ENCODE data around the gene ICE1.
"Not testable (repeated sequence)": the region's sequence is repeated elsewhere in the genome, so short reads cannot be mapped to it uniquely, and the experiment has no call there.

The ICE1 gene

DNA sequence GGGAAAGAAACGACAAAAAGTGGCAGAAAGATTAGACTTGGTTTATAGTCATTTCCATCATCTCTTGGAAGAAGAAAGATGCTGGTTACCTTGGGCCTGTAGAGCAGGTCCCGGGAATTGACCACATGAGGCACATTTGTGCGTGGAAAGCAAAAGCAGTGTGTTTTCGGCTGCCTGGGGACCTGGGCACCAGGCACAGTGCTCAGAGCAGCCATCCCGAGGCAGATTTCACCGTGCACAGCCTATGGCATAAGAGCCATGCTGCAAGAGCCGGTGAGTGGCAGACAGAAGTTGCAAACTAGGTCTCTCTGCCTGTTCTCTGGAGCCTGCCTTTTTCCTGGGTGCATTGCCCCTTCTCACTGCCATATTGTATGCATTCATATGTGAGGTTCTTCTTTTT, 77.0 kb downstream of the ICE1 start:
- H3K4me3 ChIP-seq (ENCODE audit: low read length): no peak overlapping the region
- DNase-seq (ENCODE audit: low read depth): no peak
- TF ChIP-seq, protein P1, sequence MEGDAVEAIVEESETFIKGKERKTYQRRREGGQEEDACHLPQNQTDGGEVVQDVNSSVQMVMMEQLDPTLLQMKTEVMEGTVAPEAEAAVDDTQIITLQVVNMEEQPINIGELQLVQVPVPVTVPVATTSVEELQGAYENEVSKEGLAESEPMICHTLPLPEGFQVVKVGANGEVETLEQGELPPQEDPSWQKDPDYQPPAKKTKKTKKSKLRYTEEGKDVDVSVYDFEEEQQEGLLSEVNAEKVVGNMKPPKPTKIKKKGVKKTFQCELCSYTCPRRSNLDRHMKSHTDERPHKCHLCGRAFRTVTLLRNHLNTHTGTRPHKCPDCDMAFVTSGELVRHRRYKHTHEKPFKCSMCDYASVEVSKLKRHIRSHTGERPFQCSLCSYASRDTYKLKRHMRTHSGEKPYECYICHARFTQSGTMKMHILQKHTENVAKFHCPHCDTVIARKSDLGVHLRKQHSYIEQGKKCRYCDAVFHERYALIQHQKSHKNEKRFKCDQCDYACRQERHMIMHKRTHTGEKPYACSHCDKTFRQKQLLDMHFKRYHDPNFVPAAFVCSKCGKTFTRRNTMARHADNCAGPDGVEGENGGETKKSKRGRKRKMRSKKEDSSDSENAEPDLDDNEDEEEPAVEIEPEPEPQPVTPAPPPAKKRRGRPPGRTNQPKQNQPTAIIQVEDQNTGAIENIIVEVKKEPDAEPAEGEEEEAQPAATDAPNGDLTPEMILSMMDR (IDR thresholded peaks at IDR 0.05; ENCODE audit: insufficient read depth, low read depth, low read length, missing control alignments): no peak

DNA sequence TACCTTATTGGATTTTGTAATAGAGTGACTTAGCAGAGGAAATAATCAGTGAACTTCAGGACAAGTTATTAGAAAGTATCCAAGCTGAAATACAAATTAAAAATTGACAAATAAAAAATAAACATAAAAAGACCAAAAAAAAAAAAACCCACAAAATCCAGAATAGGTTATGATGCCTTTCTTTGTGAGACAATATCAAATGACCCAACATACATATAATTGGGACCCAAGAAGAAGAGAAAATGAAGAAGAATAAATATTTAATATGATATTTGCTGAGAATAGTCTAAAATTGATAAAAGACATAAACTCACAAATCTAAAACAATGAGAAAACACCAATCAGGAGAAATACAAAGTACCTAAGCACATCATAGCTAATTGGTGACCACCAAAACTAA, 81.8 kb downstream of the ICE1 start:
- DNase-seq (ENCODE audit: low read depth): no peak
- TF ChIP-seq, protein P1 (IDR thresholded peaks at IDR 0.05; ENCODE audit: insufficient read depth, low read depth, low read length, missing control alignments): no peak
- H3K4me3 ChIP-seq (ENCODE audit: low read length): no peak overlapping the region

DNA sequence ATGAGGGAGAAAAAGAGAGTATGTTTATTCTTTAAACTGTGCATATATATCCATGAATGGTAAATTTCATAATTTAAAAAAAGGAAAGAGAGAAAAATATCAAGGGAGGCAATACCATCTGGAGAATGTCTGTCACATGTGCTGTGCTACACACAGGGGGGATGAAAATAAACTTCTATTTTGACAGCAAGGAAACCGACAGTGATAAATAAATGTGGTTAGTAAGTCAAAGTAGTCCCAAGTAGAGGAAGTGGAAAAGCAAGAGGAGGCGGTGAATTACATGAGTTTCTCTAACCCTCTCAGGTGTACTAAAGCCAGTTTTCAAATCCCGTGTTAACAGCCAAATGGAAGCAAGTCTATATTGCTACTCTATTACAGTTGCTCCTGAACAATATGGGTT, 83.3 kb downstream of the ICE1 start:
- no peak for DNase-seq (ENCODE audit: low read depth)
- TF ChIP-seq, protein P1 (IDR thresholded peaks at IDR 0.05; ENCODE audit: insufficient read depth, low read depth, low read length, missing control alignments): no peak

DNA sequence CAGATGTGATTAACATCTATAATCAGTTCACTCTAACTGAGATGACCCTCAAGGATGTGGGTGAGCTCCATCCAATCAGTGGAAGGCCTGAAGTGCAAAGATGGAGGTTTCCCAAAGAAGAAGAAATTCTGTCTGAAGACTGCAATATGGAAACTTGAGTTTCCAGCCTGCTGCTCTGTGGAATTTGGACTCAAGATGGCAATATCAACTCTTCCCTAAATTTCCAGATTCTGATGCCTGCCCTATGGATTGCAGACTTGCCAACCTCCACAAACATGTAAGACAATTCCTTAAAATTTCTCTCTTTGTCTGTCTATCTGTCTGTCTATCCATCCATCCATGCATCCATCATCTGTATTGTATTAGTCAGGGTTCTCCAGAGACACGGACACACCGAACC, 85.9 kb downstream of the ICE1 start:
- no peak for DNase-seq (ENCODE audit: low read depth)
- no peak overlapping the region for H3K4me3 ChIP-seq (ENCODE audit: low read length)
- TF ChIP-seq, protein P1 (IDR thresholded peaks at IDR 0.05; ENCODE audit: insufficient read depth, low read depth, low read length, missing control alignments): no peak

More for the DNA sequence above, 83.3 kb downstream of the ICE1 start:
- no peak overlapping the region for H3K4me3 ChIP-seq (ENCODE audit: low read length)

DNA sequence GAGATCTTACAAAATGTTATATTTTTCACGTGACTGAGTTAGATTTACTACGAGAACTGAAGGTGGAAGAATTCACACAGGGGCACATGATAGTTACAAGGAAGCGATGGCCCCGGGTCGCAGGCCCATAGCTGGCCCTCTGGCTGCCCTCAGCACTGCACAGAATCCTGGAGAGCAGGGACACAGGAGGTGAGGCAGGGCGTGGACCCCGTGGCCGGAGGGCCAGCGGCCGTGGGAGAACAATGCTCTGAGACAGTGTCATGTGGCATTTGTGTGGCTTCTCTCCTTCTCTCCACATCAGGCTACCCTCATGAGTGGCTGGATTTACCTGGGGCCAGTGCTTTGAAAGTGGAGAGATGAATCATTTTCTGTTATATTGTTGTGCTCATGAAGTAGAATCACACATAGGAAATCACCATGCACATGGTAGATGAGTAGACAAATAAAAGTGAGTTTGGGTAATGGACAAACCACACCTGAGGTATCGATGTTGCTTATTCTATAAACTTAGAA, 89.5 kb downstream of the ICE1 start:
- TF ChIP-seq, protein P1 (IDR thresholded peaks at IDR 0.05; ENCODE audit: insufficient read depth, low read depth, low read length, missing control alignments): no peak
- no peak for DNase-seq (ENCODE audit: low read depth)

DNA sequence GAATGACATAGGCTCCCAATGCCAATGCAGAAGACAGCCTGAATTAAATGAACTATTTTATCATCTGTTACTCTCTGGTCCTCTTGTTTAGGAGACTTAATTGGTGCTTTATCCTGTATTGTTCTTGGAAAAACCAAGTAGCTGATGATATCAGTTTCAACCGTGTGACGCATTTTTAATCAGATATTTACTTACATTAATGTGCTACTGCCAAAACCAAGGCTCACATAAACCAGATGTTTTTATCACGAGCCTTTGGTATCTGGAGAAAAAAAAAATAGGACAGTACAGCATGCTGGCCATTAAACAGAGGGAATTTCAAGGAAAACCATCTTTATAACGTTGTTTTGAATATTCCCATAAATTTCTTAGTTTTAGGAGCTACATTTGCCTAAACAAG, 90.1 kb downstream of the ICE1 start:
- TF ChIP-seq, protein P1 (IDR thresholded peaks at IDR 0.05; ENCODE audit: insufficient read depth, low read depth, low read length, missing control alignments): no peak
- no peak for DNase-seq (ENCODE audit: low read depth)

More for the DNA sequence above, 89.5 kb downstream of the ICE1 start:
- no peak overlapping the region for H3K4me3 ChIP-seq (ENCODE audit: low read length)

DNA sequence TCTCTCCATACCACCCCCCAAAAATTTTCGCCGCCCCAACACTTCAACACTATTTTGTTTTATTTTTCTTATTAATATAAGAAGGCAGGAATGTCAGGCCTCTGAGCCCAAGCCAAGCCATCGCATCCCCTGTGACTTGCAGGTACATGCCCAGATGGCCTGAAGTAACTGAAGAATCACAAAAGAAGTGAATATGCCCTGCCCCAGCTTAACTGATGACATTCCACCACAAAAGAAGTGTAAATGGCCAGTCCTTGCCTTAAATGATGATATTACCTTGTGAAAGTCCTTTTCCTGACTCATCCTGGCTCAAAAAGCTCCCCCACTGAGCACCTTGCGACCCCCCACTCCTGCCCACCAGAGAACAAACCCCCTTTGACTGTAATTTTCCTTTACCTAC, 98.1 kb downstream of the ICE1 start:
- not testable (repeated sequence) for H3K4me3 ChIP-seq (ENCODE audit: low read length); DNase-seq (ENCODE audit: low read depth)

More for the DNA sequence above, 90.1 kb downstream of the ICE1 start:
- H3K4me3 ChIP-seq (ENCODE audit: low read length): no peak overlapping the region

All from epithelial cell of esophagus (primary cell).